ENCODE data around the gene PHACTR3. TPM values are rescaled to one million over a fixed set of nuclear protein-coding genes. Genes with fewer than 3 reads are reported as not detected.
A peak's percentile ranks its signal among the peaks of the same experiment; 100 is the strongest.

Gene PHACTR3
- total RNA-seq, 1 experiment from 2014 or later: 0.06 TPM

DNA sequence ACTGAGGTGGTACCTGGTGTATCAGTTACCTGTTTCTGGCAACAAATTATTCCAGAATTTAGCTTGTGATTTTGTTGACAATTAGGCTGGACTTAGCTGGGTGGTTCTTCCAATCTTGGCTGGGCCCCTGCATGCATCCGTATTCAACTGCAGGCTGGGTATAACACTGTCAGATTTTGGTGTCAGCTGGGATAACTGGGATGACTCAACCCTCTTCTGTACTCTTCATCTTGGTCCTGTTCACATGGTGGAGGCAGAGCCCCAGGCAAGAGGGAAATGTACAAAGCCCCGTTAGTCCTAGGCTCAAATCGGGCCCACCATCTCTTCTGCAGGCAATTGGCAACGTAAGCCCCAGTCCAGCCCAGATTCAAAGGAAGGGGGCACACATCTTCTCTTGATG lies 89.2 kb downstream of the PHACTR3 start:
- no peak for DNase-seq (ENCODE audit: low read depth)

DNA sequence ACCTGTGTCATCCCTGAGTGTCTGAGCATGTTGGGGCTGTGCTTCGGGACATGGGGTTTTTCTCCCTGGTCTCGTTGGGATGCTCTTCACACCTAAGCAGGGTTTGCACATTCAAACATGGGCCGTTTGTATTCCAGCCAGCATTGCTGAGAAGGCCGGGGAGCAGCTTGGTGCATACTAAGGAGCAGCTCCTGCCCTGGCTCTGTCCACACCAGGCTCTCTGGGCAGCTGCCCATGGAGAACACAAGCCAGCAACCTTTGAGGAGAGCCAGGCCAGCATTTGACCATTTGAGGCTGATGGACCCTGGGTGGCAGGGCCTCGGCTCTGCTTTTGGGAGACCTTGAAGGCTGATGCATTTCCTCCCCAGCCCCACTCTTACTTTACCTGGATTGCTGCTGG lies 92.1 kb downstream of the PHACTR3 start:
- no peak for DNase-seq (ENCODE audit: low read depth)

DNA sequence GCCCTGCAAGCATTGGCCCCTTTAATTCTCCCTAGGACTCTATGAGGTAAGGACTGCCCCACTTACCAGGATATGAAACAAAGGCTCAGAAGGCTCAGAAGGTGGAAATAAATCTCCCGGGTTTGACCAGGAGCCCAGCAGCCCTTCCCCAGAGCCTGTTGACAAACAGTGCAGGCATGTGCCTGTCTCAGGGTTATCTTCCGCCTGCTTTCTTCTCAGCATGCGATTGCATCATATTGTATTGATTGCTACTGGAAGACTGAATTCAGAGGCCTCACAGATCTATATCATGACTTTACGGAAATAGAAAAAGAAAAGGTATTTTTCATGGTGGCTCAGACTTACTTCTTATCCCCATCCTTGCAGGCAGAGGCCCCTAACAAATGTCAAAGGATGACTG lies 92.7 kb downstream of the PHACTR3 start:
- DNase-seq (ENCODE audit: low read depth): no peak

DNA sequence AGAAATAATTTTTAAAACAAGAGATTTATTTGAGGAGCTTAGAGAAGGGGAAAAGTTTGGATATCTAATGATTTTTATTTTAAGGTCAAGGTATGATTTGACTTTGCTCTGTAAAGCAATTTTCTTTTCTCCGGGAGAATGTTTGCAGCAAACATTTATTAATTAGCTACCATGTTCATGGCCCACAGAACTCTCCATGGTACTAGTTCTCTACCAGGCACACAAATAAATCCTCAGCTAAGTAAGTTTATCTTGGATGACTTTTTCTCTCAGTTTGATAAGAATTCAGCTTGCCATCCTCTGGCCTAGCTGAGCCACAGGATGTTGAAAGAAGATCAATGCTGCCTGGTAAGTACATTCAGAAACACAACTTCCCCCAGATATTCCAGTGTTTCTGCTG lies 94.3 kb downstream of the PHACTR3 start:
- no peak for DNase-seq (ENCODE audit: low read depth)

DNA sequence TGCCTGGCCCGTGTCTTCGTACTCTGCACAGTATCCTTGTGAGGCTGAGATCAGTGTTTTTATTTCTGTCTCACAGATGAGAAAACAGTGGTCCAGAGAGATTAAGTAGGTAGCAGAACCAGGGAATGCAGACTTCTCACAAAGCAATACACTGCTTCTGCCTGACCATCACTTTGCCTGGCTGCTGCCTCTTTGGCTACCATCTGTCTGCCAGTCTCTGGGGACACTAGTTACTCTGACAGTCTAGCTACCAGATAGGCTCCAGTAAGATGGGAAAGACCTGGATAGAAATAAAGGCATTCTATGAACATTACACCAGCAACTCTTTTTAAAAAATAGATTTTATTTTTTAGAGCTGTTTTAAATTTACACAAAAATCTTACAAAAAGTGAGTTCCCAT lies 96.9 kb downstream of the PHACTR3 start:
- no peak for DNase-seq (ENCODE audit: low read depth)

DNA sequence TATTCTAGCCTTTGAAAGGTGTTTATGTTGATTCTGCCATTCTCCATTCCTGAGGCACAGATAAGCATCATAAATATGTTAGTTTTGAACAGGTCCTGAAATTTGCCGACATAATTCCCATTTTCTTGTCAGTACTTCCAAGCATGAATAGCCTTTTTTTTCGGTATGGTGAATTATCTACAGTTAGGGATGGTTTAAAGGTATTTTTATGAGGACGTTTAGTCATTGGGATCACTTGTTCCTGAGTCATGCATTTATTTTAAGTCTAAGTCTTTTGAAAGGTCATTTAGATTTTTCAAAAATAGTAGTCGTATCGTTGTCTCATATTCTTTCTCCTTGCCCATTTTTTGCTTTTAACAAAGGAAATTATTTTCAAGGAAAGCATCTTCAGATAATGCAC lies 98.7 kb downstream of the PHACTR3 start:
- no peak for DNase-seq (ENCODE audit: low read depth)

DNA sequence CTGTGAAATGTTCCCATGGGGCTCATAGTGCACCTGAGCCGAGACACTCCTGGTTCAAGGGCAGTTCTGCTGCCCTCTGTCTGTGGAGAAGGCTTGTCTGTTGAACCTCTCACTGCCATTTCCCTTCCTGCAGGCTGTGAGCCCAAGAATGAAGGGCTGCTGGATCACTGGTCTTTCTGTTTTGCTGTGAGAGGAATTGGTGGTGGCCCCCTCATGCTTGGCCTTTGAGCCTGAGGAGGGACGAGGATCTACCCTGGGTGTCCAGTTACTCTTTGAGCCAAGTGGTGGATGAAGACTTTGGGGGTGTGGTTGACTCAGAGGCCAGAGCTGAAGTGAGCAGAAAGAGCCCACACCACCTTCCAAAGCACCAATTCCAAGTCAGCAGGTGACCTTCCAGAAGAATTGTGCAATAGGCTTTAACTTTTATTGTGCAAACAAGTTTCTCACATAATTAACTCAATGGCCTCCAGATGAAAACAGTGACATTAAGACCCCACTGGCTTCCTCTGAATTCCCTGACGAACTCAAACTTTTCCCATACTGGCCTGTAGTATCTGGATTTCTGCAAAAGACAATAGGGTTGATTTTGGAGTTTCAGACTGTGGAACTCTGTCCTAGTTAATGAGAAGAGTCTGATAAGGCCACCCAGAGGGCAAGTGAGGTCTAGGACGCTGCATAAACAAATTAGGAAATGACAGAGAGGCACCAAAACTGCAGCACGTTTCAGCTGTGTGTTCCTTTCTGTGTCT lies 101.5 kb downstream of the PHACTR3 start:
- no peak for DNase-seq (ENCODE audit: low read depth)

DNA sequence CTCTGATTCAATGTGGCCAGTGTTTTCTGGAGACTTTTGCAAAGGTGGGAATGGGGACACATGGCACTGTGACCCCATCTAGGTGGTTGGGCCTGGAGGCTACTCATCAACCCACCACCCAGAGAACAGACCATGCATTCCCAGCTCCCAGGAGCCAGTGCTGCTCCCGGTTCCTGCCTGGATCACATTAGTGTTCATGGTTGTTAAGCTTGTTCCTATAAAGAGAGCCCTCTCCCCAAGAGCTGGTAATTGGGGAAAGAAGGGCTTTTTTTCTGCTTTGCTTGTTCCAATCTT lies 102.0 kb downstream of the PHACTR3 start:
- no peak for DNase-seq (ENCODE audit: low read depth)

DNA sequence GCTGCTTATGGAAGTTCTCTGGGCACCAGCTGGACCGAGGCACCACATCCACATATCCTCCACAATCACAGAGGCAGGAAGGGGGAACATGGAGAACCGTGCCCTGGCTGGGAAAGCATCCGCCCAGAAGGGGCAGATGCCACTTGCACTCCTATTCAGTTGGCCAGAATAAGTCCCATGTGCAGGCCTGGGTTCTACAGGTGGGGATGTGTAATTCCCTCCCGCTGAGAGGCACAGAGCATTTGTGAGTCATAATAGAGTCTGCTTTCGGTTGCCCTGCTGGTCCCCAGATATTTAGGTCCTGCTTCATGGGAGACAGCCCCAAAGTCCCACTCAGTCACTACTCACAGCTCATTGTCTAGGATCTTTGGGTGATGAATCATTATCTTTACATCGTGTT lies 104.0 kb downstream of the PHACTR3 start:
- peak; percentile 15 for DNase-seq (ENCODE audit: low read depth)

DNA sequence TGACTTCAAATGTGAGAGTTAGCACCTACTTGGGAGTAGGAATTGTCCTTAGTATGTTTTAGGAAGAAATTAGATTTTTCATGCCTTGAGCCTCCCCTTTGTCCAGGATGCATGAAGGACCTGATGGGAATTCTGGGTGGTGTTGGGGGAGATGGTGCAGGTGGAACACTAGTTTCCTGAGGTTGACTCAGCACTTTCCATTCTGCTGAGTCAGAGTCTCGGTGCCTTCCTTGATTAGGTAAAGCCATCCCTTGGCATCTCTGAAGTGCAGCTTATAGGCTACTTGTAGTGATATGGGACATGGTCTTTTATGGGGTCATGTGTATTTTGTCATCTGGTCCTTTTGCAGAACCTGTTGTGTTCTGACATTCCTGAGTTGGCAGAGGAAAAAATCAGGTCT lies 105.3 kb downstream of the PHACTR3 start:
- no peak for DNase-seq (ENCODE audit: low read depth)

DNA sequence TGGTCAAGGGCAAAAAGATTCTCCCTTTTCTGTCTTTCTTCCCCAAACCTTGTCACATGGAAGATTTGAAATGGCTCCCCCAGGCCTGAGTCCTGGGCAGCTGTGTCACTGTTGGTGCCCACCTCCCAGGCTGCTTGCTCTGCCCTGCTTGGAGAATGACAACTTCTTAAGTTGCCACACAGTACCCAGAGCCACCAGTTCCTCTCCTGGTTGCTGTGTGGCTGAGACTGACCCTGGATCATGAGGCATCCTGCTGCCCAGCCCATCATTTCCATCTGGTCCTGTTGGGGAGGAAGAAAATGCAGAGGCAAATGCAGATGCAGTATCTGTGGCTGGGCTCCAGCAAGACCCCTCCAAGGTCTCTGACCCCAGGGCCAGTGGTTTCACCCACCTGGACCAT lies 113.7 kb downstream of the PHACTR3 start:
- no peak for DNase-seq (ENCODE audit: low read depth)

DNA sequence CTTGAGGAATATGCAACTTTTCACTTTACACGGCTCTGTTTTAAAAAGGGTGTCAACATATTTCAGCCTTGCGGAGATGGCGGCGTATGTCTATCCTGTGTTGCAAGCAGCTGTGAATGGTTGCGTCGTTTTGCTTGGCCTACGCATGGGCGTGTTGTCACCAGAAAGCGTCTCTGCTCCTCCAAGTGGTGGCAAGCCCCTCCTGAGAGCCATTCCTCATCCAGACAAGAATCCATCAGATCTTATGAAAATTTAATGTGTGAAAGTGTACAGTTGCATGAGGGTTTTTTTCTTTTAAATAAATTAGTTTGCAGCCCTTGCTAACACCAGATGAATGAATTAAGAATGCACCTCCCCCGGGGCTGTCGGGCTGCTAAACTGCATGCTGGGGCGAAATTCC lies 114.4 kb downstream of the PHACTR3 start:
- DNase-seq (ENCODE audit: low read depth): no peak

DNA sequence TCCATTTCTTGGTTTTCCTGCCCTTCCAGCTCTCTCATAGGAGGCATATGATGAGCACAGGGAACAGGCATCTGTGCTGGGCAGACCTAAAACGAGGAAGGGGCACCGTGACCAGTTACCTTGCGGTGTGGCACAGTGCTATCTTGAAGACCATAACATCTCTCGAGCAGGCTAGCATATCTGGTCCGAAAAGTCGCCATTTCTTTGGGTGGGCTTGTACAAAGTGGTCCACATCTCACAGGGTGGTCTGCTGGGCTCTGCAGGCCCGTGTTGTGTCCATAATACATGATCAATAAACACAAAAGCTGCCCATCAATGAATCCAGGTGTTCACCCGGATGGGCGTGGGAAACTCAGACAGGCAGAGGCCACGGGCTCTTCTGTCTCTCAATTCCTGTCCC lies 115.7 kb downstream of the PHACTR3 start:
- no peak for DNase-seq (ENCODE audit: low read depth)

DNA sequence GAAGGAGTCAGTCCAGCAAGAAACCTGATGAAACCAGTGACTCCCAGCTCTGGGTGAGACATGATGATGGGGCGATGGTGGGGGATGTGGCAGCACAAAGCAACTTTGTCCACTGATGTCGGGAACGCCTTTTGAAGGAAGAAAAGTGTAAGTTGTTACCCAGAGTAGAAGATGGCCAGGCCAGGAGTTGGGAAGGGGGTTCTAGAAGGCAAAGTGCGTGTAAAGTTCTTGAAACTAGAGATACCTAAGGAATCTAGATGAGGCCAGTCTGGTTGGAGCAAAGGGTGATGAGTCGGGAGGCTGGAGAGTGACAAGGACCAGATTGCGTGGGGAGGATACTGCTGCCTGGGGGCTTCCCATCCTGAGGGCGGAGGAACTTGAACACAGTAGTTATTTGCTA lies 117.0 kb downstream of the PHACTR3 start:
- no peak for DNase-seq (ENCODE audit: low read depth)

DNA sequence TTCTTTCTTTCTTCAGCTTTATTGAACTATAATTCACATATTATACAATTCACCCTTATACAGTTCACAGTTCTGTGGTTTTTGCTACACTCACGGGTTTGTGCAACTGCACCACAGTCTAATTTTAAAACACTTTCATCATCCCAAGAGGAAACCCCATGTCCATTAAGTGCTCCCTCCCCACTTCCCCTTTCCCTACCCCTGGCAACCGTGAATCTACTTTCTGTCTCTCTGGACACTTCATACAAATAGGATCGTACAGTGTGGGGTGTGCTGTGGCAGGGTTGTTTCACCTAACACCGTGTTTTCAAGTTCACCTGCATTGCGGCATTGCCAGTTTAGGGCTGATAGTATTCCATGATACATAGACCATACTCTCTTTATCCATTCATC lies 118.8 kb downstream of the PHACTR3 start:
- DNase-seq (ENCODE audit: low read depth): no peak

DNA sequence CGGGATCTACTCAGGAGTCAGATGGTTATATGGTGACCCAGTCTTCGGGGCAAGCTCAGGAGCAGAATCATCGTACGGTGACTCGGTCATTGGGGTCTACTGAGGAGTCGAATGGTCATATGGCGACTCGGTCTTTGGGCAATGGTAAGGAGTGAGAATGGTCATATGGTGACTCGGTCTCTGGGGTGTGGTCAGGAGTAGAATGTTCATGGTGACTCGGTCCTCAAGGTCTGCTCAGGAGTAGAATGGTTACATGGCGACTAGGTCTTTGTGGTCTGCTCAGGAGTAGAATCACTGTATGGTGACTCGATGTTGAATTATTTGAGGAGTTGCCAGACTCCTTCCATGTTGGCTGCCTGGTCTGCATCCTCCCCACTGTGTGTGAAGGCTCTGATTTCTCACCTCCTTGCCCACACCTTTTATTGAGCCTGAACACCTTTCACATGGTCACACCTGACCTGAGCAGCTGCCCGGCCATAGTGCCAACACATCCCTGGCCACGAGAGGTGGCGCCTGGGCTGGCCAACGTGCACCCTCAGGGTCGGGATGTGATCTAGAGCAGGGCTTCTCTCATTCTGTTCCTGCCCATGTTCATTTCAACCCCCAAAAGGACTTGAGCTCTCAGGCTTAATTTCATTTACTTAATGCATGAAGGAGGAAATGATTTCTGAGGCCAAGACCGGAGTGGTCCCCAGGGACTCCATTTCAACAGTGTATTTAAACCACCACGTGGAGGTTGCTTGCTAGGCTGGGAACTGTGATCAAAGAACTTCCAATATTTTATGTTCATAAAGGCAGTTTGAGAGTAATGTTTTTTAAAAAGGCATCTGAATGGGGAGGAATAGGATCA lies 119.5 kb downstream of the PHACTR3 start:
- no peak for DNase-seq (ENCODE audit: low read depth)

DNA sequence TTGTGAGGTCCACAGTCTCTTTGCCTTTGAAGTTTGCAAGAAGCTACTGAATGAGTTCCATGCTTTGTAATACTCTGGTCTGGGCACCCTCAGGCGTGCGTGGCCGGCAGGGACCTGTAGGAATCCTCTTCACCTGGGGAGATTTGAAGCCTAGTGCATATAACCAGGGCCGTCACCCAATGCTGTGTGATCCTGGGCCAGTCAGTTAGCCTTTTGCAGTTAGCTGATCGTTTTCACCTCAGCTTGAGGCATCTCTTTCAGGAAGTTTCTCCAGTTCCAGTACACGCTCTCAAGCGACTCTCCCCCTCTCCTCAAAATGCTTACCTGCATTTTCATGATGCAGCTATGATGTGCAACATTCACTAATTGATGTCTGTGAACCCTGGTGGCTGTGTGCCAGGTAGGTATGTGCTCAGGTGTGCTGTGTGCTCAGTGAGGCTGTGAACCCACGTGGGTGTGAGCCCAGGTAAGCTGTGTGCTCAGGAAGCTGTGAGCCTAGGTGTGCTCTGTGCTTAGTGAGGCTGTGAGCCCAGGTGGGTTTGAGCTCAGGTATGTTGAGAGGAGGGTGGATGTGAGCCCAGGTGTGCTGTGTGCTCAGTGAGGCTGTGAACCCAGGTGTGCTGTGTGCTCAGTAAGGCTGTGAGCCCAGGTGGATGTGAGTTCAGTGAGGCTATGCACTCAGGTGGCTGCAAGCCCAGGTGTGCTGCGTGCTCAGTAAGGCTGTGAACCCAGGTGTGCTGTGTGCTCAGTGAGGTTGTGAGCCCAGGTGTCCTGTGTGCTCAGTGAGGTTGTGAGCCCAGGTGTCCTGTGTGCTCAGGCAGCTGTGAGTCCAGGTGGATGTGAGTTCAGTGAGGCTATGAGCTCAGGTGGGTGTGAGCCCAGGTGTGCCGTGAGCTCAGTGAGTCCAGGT lies 120.4 kb downstream of the PHACTR3 start:
- DNase-seq (ENCODE audit: low read depth): no peak

DNA sequence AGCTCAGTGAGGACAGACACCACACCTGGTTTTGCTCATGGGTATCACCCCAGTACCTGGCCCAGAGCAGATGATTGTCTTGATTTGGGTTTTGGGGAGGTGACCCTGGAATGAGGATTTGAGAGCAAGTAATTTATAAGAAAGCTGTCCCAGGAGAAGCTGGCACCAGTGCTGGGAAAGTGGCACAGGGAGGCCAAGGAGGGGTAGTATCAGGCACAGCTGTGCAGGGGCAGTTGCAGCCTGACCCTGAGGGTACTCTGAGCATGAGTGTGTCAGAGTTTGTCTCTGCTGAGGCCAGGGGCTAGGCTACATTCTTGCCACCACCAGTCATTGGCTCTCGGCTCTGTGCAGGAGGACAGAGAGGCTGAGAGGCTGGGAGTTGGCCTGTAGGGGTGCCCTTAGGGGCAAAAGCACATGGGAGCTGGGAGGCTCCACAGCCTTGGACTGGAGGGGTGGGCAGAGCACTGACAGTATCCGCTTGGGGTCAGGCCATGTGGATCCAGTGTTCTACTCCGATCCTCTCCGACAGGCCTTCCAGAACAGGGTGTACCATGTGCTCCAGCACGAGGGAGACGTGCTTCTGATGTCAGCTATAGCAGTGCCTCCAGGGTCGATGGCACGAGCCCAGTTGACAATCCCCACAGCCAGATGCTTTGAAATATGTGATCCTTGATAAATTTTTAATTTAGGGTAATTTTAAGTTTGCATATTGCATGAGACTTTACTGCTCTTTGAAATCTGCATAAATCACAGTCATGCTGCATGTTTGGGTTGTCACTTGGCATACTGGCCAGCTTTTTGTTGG lies 121.3 kb downstream of the PHACTR3 start:
- no peak for DNase-seq (ENCODE audit: low read depth)

DNA sequence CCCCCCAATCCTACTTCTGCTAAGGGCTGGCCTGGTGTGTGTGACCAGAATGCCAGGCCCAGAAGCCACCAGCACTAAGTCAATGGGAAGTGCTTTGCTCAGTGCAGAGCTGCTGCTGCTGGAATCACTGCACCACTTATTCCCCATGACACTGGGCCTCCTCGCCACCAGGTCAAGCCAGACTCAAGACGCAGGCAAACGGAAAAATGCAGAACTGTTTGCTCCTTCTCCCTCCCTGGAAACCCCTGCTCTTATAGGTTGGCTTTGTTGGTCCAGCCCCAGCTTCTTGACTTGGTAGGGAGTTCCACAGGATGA lies 121.9 kb downstream of the PHACTR3 start:
- no peak for DNase-seq (ENCODE audit: low read depth)

DNA sequence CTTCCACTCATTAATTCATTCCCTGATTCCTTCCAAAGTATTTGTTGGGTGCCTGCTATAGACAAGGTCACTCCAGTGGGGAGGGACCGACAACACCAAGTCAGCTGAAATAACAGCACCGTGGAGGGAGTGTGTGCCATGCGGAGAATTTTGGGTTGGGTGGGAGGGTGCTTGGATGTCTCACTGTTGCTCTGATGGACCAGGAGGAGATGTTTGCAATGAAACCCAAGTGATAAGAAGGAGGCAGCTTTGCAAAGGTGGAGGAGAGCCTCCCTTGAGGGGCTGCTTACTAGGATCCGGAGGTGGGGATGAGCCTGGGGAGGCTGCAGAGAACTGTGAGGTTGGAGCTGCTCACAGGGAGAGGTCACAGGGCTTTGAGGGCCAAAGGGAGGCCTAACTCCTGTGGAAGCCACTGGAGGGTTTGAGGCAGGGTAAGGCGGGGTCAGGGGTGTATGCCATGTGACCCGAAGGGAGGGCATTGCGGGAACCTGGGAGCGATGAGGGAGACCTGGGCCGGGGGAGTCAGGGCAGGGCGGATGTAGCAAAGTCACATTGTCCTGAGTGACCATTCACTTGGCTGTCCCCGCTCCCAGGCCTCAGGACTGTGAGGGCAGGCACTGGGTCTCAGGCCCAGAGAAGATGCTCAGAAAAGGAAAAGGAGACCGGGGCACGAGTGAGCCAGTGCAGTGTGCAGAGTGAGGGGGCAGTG lies 124.5 kb downstream of the PHACTR3 start:
- no peak for DNase-seq (ENCODE audit: low read depth)

DNA sequence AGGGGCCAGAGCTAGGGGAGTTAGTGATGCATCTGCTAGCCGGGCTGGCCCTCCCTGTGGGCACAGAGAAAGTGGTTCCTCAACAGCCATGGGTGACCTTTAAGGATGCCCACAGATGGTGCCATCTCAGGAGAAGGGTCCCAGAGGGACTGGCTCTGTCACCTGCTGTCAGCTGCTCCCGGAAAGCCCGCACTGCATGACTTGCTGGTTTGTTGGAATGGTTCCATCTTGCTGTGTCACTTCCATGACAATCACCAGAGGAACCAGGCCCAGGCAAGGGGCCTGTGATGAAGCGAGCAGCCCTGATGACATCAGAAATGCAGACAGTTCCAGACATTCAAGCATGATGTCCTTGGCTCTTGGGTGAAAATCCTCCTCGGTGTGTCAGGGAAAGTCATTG lies 125.2 kb downstream of the PHACTR3 start:
- no peak for DNase-seq (ENCODE audit: low read depth)

Data from Daoy (cell line).